Skeletal muscle tissue (tissue), 1 donor: Measurements from ENCODE around the gene ERCC2. TPM values are rescaled to one million over a fixed set of nuclear protein-coding genes. Genes with fewer than 3 reads are reported as not detected.

Experiments used
- total RNA-seq: library from RNA; depleted of rRNA; stranded (reverse); fragments of >200 nt; gene quantifications from one replicate; pipeline ENCODE4 v1.2.3, GENCODE V29; 2014

ERCC2 gene
- total RNA-seq, 1 donor from 2014 or later: 7.3 TPM

Other genes with a start within 250 kb of the ERCC2 start
- gene NKPD1, start 209.6 kb downstream of the ERCC2 start, total RNA-seq: not detected
- 15.1 TPM for gene TRAPPC6A, start 192.3 kb downstream of the ERCC2 start, total RNA-seq
- gene BLOC1S3, start 191.8 kb downstream of the ERCC2 start, total RNA-seq: 4.2 TPM
- gene EXOC3L2, start 125.2 kb downstream of the ERCC2 start, total RNA-seq: 2.1 TPM
- 15.7 TPM for gene MARK4, start 119.3 kb downstream of the ERCC2 start, total RNA-seq
- 3,746 TPM for gene CKM, start 47.7 kb downstream of the ERCC2 start, total RNA-seq
- gene KLC3, start 29.8 kb downstream of the ERCC2 start, total RNA-seq: 0.52 TPM
- not detected for gene PPP1R13L, start 34.5 kb upstream of the ERCC2 start, total RNA-seq
- gene POLR1G, start 36.1 kb upstream of the ERCC2 start, total RNA-seq: 7.3 TPM
- gene ERCC1, start 53.3 kb upstream of the ERCC2 start, total RNA-seq: 56.9 TPM
- 42.8 TPM for gene FOSB, start 97.4 kb upstream of the ERCC2 start, total RNA-seq
- gene RTN2, start 126.5 kb upstream of the ERCC2 start, total RNA-seq: 45.4 TPM
- 0.52 TPM for gene PPM1N, start 127.9 kb upstream of the ERCC2 start, total RNA-seq
- gene VASP, start 136.9 kb upstream of the ERCC2 start, total RNA-seq: 32.4 TPM
- 3.7 TPM for gene OPA3, start 214.2 kb upstream of the ERCC2 start, total RNA-seq
- 0.52 TPM for gene GPR4, start 231.6 kb upstream of the ERCC2 start, total RNA-seq